HG02970 (cell line): ENCODE results near the gene COG5.
"Not testable (repeated sequence)": the region's sequence is repeated elsewhere in the genome, so short reads cannot be mapped to it uniquely, and the experiment has no call there.

Experiments used
- ATAC-seq: cut with Tn5 transposase; IDR thresholded peaks from one replicate; pipeline ENCODE4 v1.9.1; 2021; ENCODE audit warnings: mild to moderate bottlenecking, moderate library complexity, moderate number of reproducible peaks; ENCODE audit not compliant: unreplicated experiment, low FRiP score

COG5 gene

GRCh38 chr7:107580716-107581383, 17.1 kb upstream of the COG5 start:
- ATAC-seq: no peak

- ATAC-seq: peak; percentile 85
Observed at GRCh38 chr7:107579885-107580715, 16.4 kb upstream of the COG5 start, which contains the start of gene BCAP29. TSS of gene BCAP29 (plus strand) at chr7:107580246. CDS start at chr7:107580773, 527 bp downstream.

GRCh38 chr7:107579554-107579884, 15.8 kb upstream of the COG5 start:
- ATAC-seq: no peak

GRCh38 chr7:107573537-107573936, 9.8 kb upstream of the COG5 start:
- no peak for ATAC-seq

GRCh38 chr7:107570298-107570697, 6.6 kb upstream of the COG5 start:
- ATAC-seq: no peak

GRCh38 chr7:107564553-107565298, 1.0 kb upstream of the COG5 start:
- ATAC-seq: no peak

GRCh38 chr7:107563081-107563774, 492 bp downstream of the COG5 start:
- peak; percentile 49 for ATAC-seq

GRCh38 chr7:107560898-107561516, 2.7 kb downstream of the COG5 start:
- no peak for ATAC-seq

- no peak for ATAC-seq
Observed at GRCh38 chr7:107559864-107560263, 3.9 kb downstream of the COG5 start.

GRCh38 chr7:107555893-107556292, 7.8 kb downstream of the COG5 start:
- no peak for ATAC-seq

- ATAC-seq: no peak
Observed at GRCh38 chr7:107551936-107552335, 11.8 kb downstream of the COG5 start.

GRCh38 chr7:107544848-107545591, 18.7 kb downstream of the COG5 start:
- no peak for ATAC-seq

- ATAC-seq: no peak
Observed at GRCh38 chr7:107543338-107543993, 20.3 kb downstream of the COG5 start.

- no peak for ATAC-seq
Observed at GRCh38 chr7:107538001-107538400, 25.7 kb downstream of the COG5 start.

GRCh38 chr7:107537228-107537627, 26.5 kb downstream of the COG5 start:
- not testable (repeated sequence) for ATAC-seq

- ATAC-seq: no peak
Observed at GRCh38 chr7:107534139-107534538, 29.6 kb downstream of the COG5 start.

- ATAC-seq: no peak
Observed at GRCh38 chr7:107530751-107531150, 33.0 kb downstream of the COG5 start.

- ATAC-seq: no peak
Observed at GRCh38 chr7:107528461-107528860, 35.3 kb downstream of the COG5 start.

- no peak for ATAC-seq
Observed at GRCh38 chr7:107527196-107527595, 36.5 kb downstream of the COG5 start.
